B cell (primary cell): ENCODE results near the gene TRERF1. TPM values are rescaled to one million over a fixed set of nuclear protein-coding genes. Genes with fewer than 3 reads are reported as not detected.

Experiments used
- ATAC-seq: fragments of 200-7000 bp; cut with Tn5 transposase; one replicate; pipeline ENCODE4 v1.10.0; 2021; ENCODE audit warnings: low read depth, mild to moderate bottlenecking, moderate number of reproducible peaks, moderate library complexity
- CTCF ChIA-PET: fragments of 350-600 bp; sonication (Branson Sonifier 250); formaldehyde crosslinking; loops from one replicate; lab custom pipeline; 2021; ENCODE audit warnings: antibody characterized with exemption, inconsistent platforms; lab: Charles Lee
- POLR2A ChIA-PET: fragments of 350-600 bp; sonication (Branson Sonifier 250); formaldehyde crosslinking; loops from one replicate; lab custom pipeline; 2021; ENCODE audit warnings: antibody characterized with exemption; lab: Charles Lee
- DNase-seq: peaks from one replicate; pipeline ENCODE4 v3.0.0; 2013
- H2AFZ ChIP-seq: 2 replicates; pipeline ENCODE4 v1.6.1; 2012; ENCODE audit warnings: mild to moderate bottlenecking, low read depth, low read length; ENCODE audit not compliant: insufficient read depth, poor library complexity, severe bottlenecking
- H3K27ac ChIP-seq, 2 donors: 1 replicate in 1 of 2; 2 replicates in 1 of 2; pipeline ENCODE4 v1.5.1; 2012 to 2013; ENCODE audit warnings: low read length in 2 of 2, mild to moderate bottlenecking in 2 of 2, moderate library complexity in 1 of 2
- H3K27me3 ChIP-seq, 4 experiments: fragments of 200-600 bp in 1 of 4; sonication (generic) in 1 of 4; replicated peaks in 1 of 4; 1 replicate in 2 of 4; 2 replicates in 2 of 4; pipeline versions ENCODE4 v1.6.1 to v1.7.0; 2013 to 2016; ENCODE audit warnings: low read length in 3 of 4, mild to moderate bottlenecking in 2 of 4, mixed read lengths in 1 of 4, moderate library complexity in 1 of 4; ENCODE audit not compliant: insufficient read depth in 4 of 4, control insufficient read depth in 3 of 4; ENCODE audit errors: control extremely low read depth in 1 of 4
- H3K36me3 ChIP-seq, 2 experiments: replicated peaks in 1 of 2; 1 replicate in 1 of 2; 2 replicates in 1 of 2; pipeline versions ENCODE4 v1.6.1 to v1.7.1; 2013; ENCODE audit warnings: low read length in 1 of 2; ENCODE audit not compliant: insufficient read depth in 2 of 2, control insufficient read depth in 1 of 2; ENCODE audit errors: control extremely low read depth in 1 of 2, extremely low read depth in 1 of 2
- H3K4me1 ChIP-seq, 2 donors: fragments of 200-600 bp in 1 of 2; sonication (generic) in 1 of 2; 1 replicate in 1 of 2; 2 replicates in 1 of 2; pipeline versions ENCODE4 v1.5.1 to v1.6.1; 2013 to 2017; ENCODE audit warnings: low read length in 2 of 2; ENCODE audit not compliant: control insufficient read depth in 2 of 2, insufficient read depth in 2 of 2
- H3K4me2 ChIP-seq: replicated peaks from 2 replicates; pipeline ENCODE3; 2012; ENCODE audit warnings: mild to moderate bottlenecking, low read depth, low read length; ENCODE audit not compliant: poor library complexity, severe bottlenecking
- H3K4me3 ChIP-seq, 5 experiments: fragments of 200-600 bp in 1 of 5; sonication (generic) in 1 of 5; 1 replicate in 3 of 5; 2 replicates in 2 of 5; pipeline versions ENCODE4 v1.5.1 to v1.7.0; 2011 to 2016; ENCODE audit warnings: low read length in 4 of 5, mild to moderate bottlenecking in 4 of 5, low read depth in 2 of 5, control low read depth in 1 of 5, moderate library complexity in 1 of 5; ENCODE audit not compliant: insufficient read depth in 1 of 5; ENCODE audit errors: control extremely low read depth in 1 of 5, extremely low read depth in 1 of 5
- H3K79me2 ChIP-seq: fragments of 200-600 bp; sonication (generic); one replicate; pipeline ENCODE4 v1.6.0; 2016; ENCODE audit warnings: low read length; ENCODE audit not compliant: control insufficient read depth, insufficient read depth
- H3K9ac ChIP-seq: fragments of 200-600 bp; sonication (generic); 2 replicates; pipeline ENCODE4 v1.6.1; 2017; ENCODE audit warnings: mild to moderate bottlenecking, low read length, moderate library complexity
- H3K9me3 ChIP-seq, 3 donors: one replicate each; pipeline versions ENCODE4 v1.6.1 to v1.7.1; 2013; ENCODE audit warnings: low read length in 2 of 3; ENCODE audit not compliant: control insufficient read depth in 2 of 3, insufficient read depth in 1 of 3; ENCODE audit errors: control extremely low read depth in 1 of 3
- H4K20me1 ChIP-seq: 2 replicates; pipeline ENCODE4 v1.6.0; 2012; ENCODE audit warnings: mild to moderate bottlenecking, low read length; ENCODE audit not compliant: insufficient read depth, control insufficient read depth, poor library complexity, severe bottlenecking
- H3K27ac Mint-ChIP-seq: one replicate; pipeline ENCODE4 v1.8.0; 2021; ENCODE audit warnings: mixed read lengths
- H3K27me3 Mint-ChIP-seq: one replicate; pipeline ENCODE4 v1.8.0; 2021; ENCODE audit warnings: mixed read lengths
- H3K4me1 Mint-ChIP-seq: one replicate; pipeline ENCODE4 v1.8.0; 2021; ENCODE audit warnings: mixed read lengths
- H3K4me3 Mint-ChIP-seq: one replicate; pipeline ENCODE4 v1.8.0; 2021; ENCODE audit warnings: mixed read lengths
- H3K9me3 Mint-ChIP-seq: one replicate; pipeline ENCODE4 v1.8.0; 2022; ENCODE audit warnings: mixed read lengths; ENCODE audit not compliant: insufficient read depth
- EZH2 ChIP-seq: IDR thresholded peaks from 2 replicates; pipeline ENCODE4 v1.6.1; 2012; ENCODE audit warnings: borderline replicate concordance, low read depth, mild to moderate bottlenecking, moderate library complexity, low read length; ENCODE audit not compliant: insufficient read depth, poor library complexity, severe bottlenecking
- WGBS: methylation state at CpG from one replicate; pipeline ENCODE4 v1.1.5; 2013; ENCODE audit warnings: missing lambda C conversion rate; ENCODE audit not compliant: insufficient coverage; 5-methylcytosine and 5-hydroxymethylcytosine counted together
- intact Hi-C: fragments of 100-400 bp; cut with micrococcal nuclease; formaldehyde crosslinking; loops from one replicate; pipeline ENCODE4 v1.10.0; 2022
- polyA plus RNA-seq: library from polyadenylated mRNA; depleted of rRNA; stranded (reverse); fragments of >200 nt; gene quantifications from 2 replicates; pipeline ENCODE4 v1.2.3, GENCODE V29; 2012
- total RNA-seq, 2 donors: library from RNA; stranded (reverse); fragments of 120-200 nt in 1 of 2; gene quantifications; 1 replicate in 1 of 2; 2 replicates in 1 of 2; pipeline versions ENCODE4 v1.2.3 to v1.2.4, GENCODE V29; 2013 to 2022
- TF ChIP-seq, protein P1 (sequence below): fragments of 200-600 bp; IDR thresholded peaks from one replicate; pipeline ENCODE4 v1.8.0; 2022; ENCODE audit warnings: antibody characterized with exemption, mild to moderate bottlenecking

The TRERF1 gene
- total and polyA plus RNA-seq, 2 donors (not counting 1 experiment from before 2014, with no cell fraction given): 3.5 to 6.7 TPM

GRCh38 chr6:42471142-42471541 is 19.4 kb upstream of the TRERF1 start:
- H4K20me1 ChIP-seq: no peaks in the 10 kb centered on the region
- peaks cover 17% of the 10 kb centered on the region for H3K27me3 Mint-ChIP-seq
- no peak overlapping the region for H3K4me3 Mint-ChIP-seq
- no peaks in the 10 kb centered on the region for H3K79me2 ChIP-seq
- TF ChIP-seq, protein P1, sequence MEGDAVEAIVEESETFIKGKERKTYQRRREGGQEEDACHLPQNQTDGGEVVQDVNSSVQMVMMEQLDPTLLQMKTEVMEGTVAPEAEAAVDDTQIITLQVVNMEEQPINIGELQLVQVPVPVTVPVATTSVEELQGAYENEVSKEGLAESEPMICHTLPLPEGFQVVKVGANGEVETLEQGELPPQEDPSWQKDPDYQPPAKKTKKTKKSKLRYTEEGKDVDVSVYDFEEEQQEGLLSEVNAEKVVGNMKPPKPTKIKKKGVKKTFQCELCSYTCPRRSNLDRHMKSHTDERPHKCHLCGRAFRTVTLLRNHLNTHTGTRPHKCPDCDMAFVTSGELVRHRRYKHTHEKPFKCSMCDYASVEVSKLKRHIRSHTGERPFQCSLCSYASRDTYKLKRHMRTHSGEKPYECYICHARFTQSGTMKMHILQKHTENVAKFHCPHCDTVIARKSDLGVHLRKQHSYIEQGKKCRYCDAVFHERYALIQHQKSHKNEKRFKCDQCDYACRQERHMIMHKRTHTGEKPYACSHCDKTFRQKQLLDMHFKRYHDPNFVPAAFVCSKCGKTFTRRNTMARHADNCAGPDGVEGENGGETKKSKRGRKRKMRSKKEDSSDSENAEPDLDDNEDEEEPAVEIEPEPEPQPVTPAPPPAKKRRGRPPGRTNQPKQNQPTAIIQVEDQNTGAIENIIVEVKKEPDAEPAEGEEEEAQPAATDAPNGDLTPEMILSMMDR: no peak
- no peak for TF ChIP-seq EZH2
- no peak overlapping the region for H3K4me2 ChIP-seq
- ChIA-PET CTCF (no interaction called here), POLR2A (no interaction called here)
- no peaks in the 10 kb centered on the region for H3K4me1 ChIP-seq
- H3K27me3 ChIP-seq: peaks cover 0 to 3% (median 0%) of the 10 kb centered on the region in 4 experiments
- no peak overlapping the region for H2AFZ ChIP-seq
- 67% methylated on average over 1 of the region's 3 CpGs for WGBS
- peaks cover 1 to 10% (median 9%) of the 10 kb centered on the region in 3 donors for H3K9me3 ChIP-seq
- ATAC-seq (no peak), DNase-seq (no peak)
- no peak overlapping the region for H3K27ac ChIP-seq
- H3K36me3 ChIP-seq: no peaks in the 10 kb centered on the region
- peaks cover 10% of the 10 kb centered on the region for H3K9me3 Mint-ChIP-seq
- H3K4me1 Mint-ChIP-seq: no peaks in the 10 kb centered on the region
- no peak overlapping the region for H3K9ac ChIP-seq
- no peak overlapping the region for H3K4me3 ChIP-seq
- intact Hi-C loops: no loop called here
- no peak overlapping the region for H3K27ac Mint-ChIP-seq

GRCh38 chr6:42468273-42468672 is 16.5 kb upstream of the TRERF1 start:
- Histone ChIP-seq H3K79me2 (no peaks in the 10 kb centered on the region), H3K27me3 (no peaks in the 10 kb centered on the region), H2AFZ (no peak overlapping the region), H4K20me1 (no peaks in the 10 kb centered on the region), H3K4me1 (no peaks in the 10 kb centered on the region), H3K4me2 (no peak overlapping the region), H3K9me3 (peaks cover 1 to 10% (median 9%) of the 10 kb centered on the region in 3 donors), H3K4me3 (no peak overlapping the region), H3K9ac (no peak overlapping the region), H3K27ac (no peak overlapping the region), H3K36me3 (no peaks in the 10 kb centered on the region)
- H3K27ac Mint-ChIP-seq: no peak overlapping the region
- no peak overlapping the region for H3K4me3 Mint-ChIP-seq
- intact Hi-C loops: no loop called here
- ATAC-seq: no peak
- POLR2A ChIA-PET: no interaction called here
- CTCF ChIA-PET: interaction anchor here (1.5 kb wide), 1 partner anchor 14 kb away, joined by 3 read pairs; no protein-coding TSS in a partner anchor
- TF ChIP-seq, protein P1: no peak
- TF ChIP-seq EZH2: no peak
- DNase-seq: no peak
- peaks cover 20% of the 10 kb centered on the region for H3K27me3 Mint-ChIP-seq
- WGBS: no CpG with 5 or more reads among the region's 1 CpG
- H3K9me3 Mint-ChIP-seq: peaks cover 10% of the 10 kb centered on the region
- no peaks in the 10 kb centered on the region for H3K4me1 Mint-ChIP-seq
